A549 (cell line): ENCODE measurements around the gene TFDP1. TPM values are rescaled to one million over a fixed set of nuclear protein-coding genes. Genes with fewer than 3 reads are reported as not detected.

Experiments
- ATAC-seq, 2 experiments: fragments of 200-7000 bp in 1 of 2; fragments of >200 bp in 1 of 2; cut with Nextera tagmentation in 1 of 2; cut with Tn5 transposase in 1 of 2; 3 replicates each; pipeline versions ENCODE4 v1.8.0 to v1.9.1; 2018 to 2020; ENCODE audit warnings: mild to moderate bottlenecking in 1 of 2, moderate library complexity in 1 of 2
- CTCF ChIA-PET: fragments of 300-600 bp; sonication (Branson Sonifier 250); formaldehyde crosslinking; extraction: SDS; loops from one replicate; lab custom pipeline; 2021; ENCODE audit warnings: antibody characterized with exemption, inconsistent platforms; lab: Yijun Ruan, JAX
- POLR2A ChIA-PET: fragments of 350-600 bp; formaldehyde crosslinking; extraction: SDS; loops from one replicate; lab custom pipeline; 2021; ENCODE audit warnings: antibody characterized with exemption, inconsistent platforms; lab: Yijun Ruan, JAX
- DNase-seq, 2 experiments: peaks; one replicate each; pipeline versions ENCODE4 v3.0.0 to v3.0.0-alpha.2; 2011 to 2016; ENCODE audit warnings: low read depth in 1 of 2, low spot score in 1 of 2
- FAIRE-seq: peaks from 2 replicates; lab custom pipeline; 2011; peaks lifted over from hg19 to GRCh38; lab: Jason Lieb, UNC
- H3K27ac ChIP-seq, 2 experiments: fragments of >200 bp; sonication (Bioruptor Twin); formaldehyde crosslinking; 3 replicates each; pipeline ENCODE4 v1.5.1; 2016 to 2017
- H3K4me1 ChIP-seq: fragments of >200 bp; sonication (Bioruptor Twin); formaldehyde crosslinking; 3 replicates; pipeline ENCODE4 v1.6.1; 2016
- H3K4me2 ChIP-seq: fragments of >200 bp; sonication (Bioruptor Twin); formaldehyde crosslinking; 3 replicates; pipeline ENCODE4 v1.6.1; 2016
- H3K4me3 ChIP-seq: fragments of >200 bp; sonication (Bioruptor Twin); formaldehyde crosslinking; 3 replicates; pipeline ENCODE4 v1.5.1; 2016
- H3K9me3 ChIP-seq: fragments of >200 bp; sonication (Bioruptor Twin); formaldehyde crosslinking; 3 replicates; pipeline ENCODE4 v1.6.1; 2016
- ATOH8 ChIP-seq: fragments of 250-450 bp; sonication (Bioruptor Pico); IDR thresholded peaks from 2 replicates; pipeline ENCODE4 v1.5.0; 2020; ENCODE audit warnings: low read depth, mild to moderate bottlenecking, moderate library complexity
- CEBPB ChIP-seq, 2 experiments: fragments of >200 bp in 1 of 2; sonication (Bioruptor Twin) in 1 of 2; formaldehyde crosslinking in 1 of 2; IDR thresholded peaks; 2 replicates each; pipeline ENCODE4 v1.6.1; 2012 to 2016
- CHD2 ChIP-seq: fragments of 150-350 bp; IDR thresholded peaks from 2 replicates; pipeline ENCODE4 v1.6.1; 2014; ENCODE audit warnings: low read length; ENCODE audit not compliant: partially characterized antibody
- CTCF ChIP-seq: fragments of >200 bp; sonication (Bioruptor Twin); formaldehyde crosslinking; IDR thresholded peaks from 3 replicates; pipeline ENCODE4 v1.5.1; 2016
- E2F6 ChIP-seq: IDR thresholded peaks from 2 replicates; pipeline ENCODE4 v1.6.1; 2012; ENCODE audit warnings: low read depth, borderline replicate concordance
- EHMT2 ChIP-seq: fragments of 200-600 bp; sonication (generic); IDR thresholded peaks from 2 replicates; pipeline ENCODE4 v1.6.1; 2016; ENCODE audit warnings: antibody characterized with exemption, low read depth, mild to moderate bottlenecking, moderate library complexity
- FOSB ChIP-seq: fragments of 250-450 bp; sonication (Bioruptor Pico); IDR thresholded peaks from 2 replicates; pipeline ENCODE4 v1.5.0; 2020; ENCODE audit warnings: mild to moderate bottlenecking, moderate library complexity
- HEYL ChIP-seq: fragments of 250-450 bp; sonication (Bioruptor Pico); IDR thresholded peaks from 2 replicates; pipeline ENCODE4 v1.8.0; 2021; ENCODE audit warnings: mild to moderate bottlenecking, moderate library complexity
- HMGXB4 ChIP-seq: fragments of 250-450 bp; sonication (Bioruptor Pico); IDR thresholded peaks from 2 replicates; pipeline ENCODE4 v1.5.0; 2021; ENCODE audit warnings: mild to moderate bottlenecking, moderate library complexity, borderline replicate concordance
- HOXB13 ChIP-seq: fragments of 250-450 bp; sonication (Bioruptor Pico); IDR thresholded peaks from 2 replicates; pipeline ENCODE4 v1.5.0; 2020; ENCODE audit warnings: low read depth, mild to moderate bottlenecking, moderate library complexity
- MAZ ChIP-seq: fragments of 150-350 bp; IDR thresholded peaks from 2 replicates; pipeline ENCODE4 v1.6.1; 2014; ENCODE audit warnings: antibody characterized with exemption, low read depth, low read length, borderline replicate concordance
- ZC3H11A ChIP-seq: fragments of 450-650 bp; IDR thresholded peaks from 2 replicates; pipeline ENCODE4 v1.6.1; 2014; ENCODE audit warnings: antibody characterized with exemption, mild to moderate bottlenecking
- ZSCAN20 ChIP-seq: fragments of 250-450 bp; sonication (Bioruptor Pico); IDR thresholded peaks from 2 replicates; pipeline ENCODE4 v1.8.0; 2022; ENCODE audit warnings: mild to moderate bottlenecking, moderate library complexity
- WGBS: methylation state at CpG from one replicate; pipeline ENCODE4 v1.1.6; 2017; ENCODE audit errors: missing lambda C conversion rate; 5-methylcytosine and 5-hydroxymethylcytosine counted together
- polyA plus RNA-seq, 4 experiments: library from polyadenylated mRNA; depleted of rRNA in 3 of 4; stranded (reverse); fragments of >200 nt; fragmentation: RNase III in 1 of 4; extraction: RNeasy Plus Mini Kit Qiagen cat#74134 plus additional on column Dnase treatment in 1 of 4; gene quantifications; 2 replicates in 3 of 4; 3 replicates in 1 of 4; pipeline ENCODE4 v1.2.3, GENCODE V29; 2011 to 2017

Gene TFDP1
- polyA plus RNA-seq, 2 of the 4 experiments (the other 2 are of a cell fraction): 73.2 to 88.4 TPM

- TF ChIP-seq EHMT2: no peak
- no peak for TF ChIP-seq CTCF
- TF ChIP-seq, all 56 proteins: peak for 0
These were observed 39.1 kb upstream of the TFDP1 start (continued) for GRCh38 chr13:113545455-113545930.

GRCh38 chr13:113545931-113546516, 38.5 kb upstream of the TFDP1 start:
- no peak overlapping the region for H3K27ac ChIP-seq
- H3K4me1 ChIP-seq: no peaks in the 10 kb centered on the region
- no peak overlapping the region for H3K4me3 ChIP-seq
- FAIRE-seq (no peak), ATAC-seq (no peak), DNase-seq (no peak)
- H3K9me3 ChIP-seq: no peaks in the 10 kb centered on the region
- no peak overlapping the region for H3K4me2 ChIP-seq
- WGBS: 86% methylated on average over 18 of the region's 22 CpGs
- POLR2A ChIA-PET: no interaction called here
- TF ChIP-seq FOSB (CRISPR knock-in tag): no peak
- CTCF ChIA-PET: interaction anchor here (0.9 to 2.3 kb wide), 2 partner anchors 16 to 51 kb away, joined by 3 to 9 read pairs; no protein-coding TSS in a partner anchor

GRCh38 chr13:113546571-113547237, 37.8 kb upstream of the TFDP1 start:
- 86% methylated on average over 15 of the region's 19 CpGs for WGBS
- POLR2A ChIA-PET: no interaction called here
- Histone ChIP-seq H3K27ac (no peak overlapping the region), H3K4me1 (no peaks in the 10 kb centered on the region), H3K4me3 (no peak overlapping the region), H3K9me3 (no peaks in the 10 kb centered on the region)
- DNase-seq (no peak), FAIRE-seq (no peak)
- no peak for TF ChIP-seq MAZ
- TF ChIP-seq CHD2: no peak
- no peak for TF ChIP-seq CEBPB (IDR thresholded peaks at IDR 0.05)
- no peak for TF ChIP-seq HOXB13 (CRISPR knock-in tag)
- TF ChIP-seq ATOH8: no peak
- no peak for TF ChIP-seq E2F6
- no peak for TF ChIP-seq ZC3H11A
- no peak for TF ChIP-seq HEYL (CRISPR knock-in tag)
- no peak for TF ChIP-seq ZSCAN20
- no peak for TF ChIP-seq HMGXB4
- TF ChIP-seq, all 56 proteins: peak for 0
- CTCF ChIA-PET: interaction anchor here (0.6 kb wide), 1 partner anchor 12 kb away, joined by 3 read pairs; no protein-coding TSS in a partner anchor
- ATAC-seq: no peak
- no peak overlapping the region for H3K4me2 ChIP-seq
